Left colon (tissue), 2 donors: Measurements from ENCODE around the gene STON2. TPM values are rescaled to one million over a fixed set of nuclear protein-coding genes. Genes with fewer than 3 reads are reported as not detected.

ENCODE experiments used
- ATAC-seq: fragments of 200-7000 bp; cut with Tn5 transposase; one replicate; pipeline ENCODE4 v1.9.1; 2020; ENCODE audit warnings: mild to moderate bottlenecking, moderate library complexity
- DNase-seq, 2 donors: peaks; one replicate each; pipeline ENCODE4 v3.0.0-alpha.2; 2020
- intact Hi-C, 2 donors: fragments of 100-400 bp; cut with DNase I in 1 of 2; cut with micrococcal nuclease in 1 of 2; formaldehyde crosslinking; loops; one replicate each; pipeline versions ENCODE4 v1.11.2 to v1.14.0; 2022; cut with DNase I, micrococcal nuclease
- total RNA-seq, 2 donors: library from RNA; stranded (reverse); fragmentation: NEBNext Ultra II Directional; extraction: Animal tissue kit (Norgen Biotek cat#: 25700); gene quantifications; one replicate each; pipeline ENCODE4 v1.2.1, GENCODE V29; 2021
- donor health status: DM: no; HTN: no; CAD: no.
- donor health status: DM: yes; HTN: yes; CAD: no.

Gene STON2
- total RNA-seq, 2 donors from 2014 or later: 13.2 to 24.1 TPM

DNA sequence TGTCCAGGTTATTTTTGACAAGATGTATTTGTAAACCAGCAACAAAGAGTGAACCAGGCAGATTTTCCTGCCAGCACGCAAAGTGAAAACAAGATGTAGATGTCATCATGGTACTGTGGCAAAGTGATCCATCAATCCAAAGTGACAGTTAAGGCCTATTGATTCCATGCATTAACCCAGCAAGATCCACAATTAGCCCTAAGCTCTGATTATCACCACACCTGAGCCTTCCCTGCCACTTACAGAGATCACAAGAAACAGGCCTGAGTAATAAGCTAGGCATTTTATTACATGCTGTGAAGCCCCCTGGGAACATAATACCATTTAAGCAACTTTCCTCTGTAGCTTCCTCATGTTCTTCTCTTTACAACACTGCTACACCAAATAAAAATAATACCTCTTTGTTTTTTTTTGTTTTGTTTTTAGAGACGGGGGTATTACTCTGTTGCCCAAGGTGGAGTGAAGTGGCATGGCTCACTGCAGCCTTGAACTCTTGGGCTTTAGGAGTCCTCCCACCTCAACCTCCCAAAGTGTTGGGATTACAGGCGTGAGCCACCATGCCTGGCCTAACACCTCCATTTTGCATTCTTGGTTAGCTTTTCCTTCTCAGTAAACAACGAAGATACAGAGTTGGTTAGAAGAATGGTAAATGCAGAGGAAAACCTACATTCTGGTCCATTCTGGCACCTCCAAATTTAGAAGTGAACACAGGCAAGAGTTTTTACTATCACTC is 85.5 kb downstream of the STON2 start:
- intact Hi-C loops: no loop called here
- DNase-seq (no peak), ATAC-seq (no peak)

DNA sequence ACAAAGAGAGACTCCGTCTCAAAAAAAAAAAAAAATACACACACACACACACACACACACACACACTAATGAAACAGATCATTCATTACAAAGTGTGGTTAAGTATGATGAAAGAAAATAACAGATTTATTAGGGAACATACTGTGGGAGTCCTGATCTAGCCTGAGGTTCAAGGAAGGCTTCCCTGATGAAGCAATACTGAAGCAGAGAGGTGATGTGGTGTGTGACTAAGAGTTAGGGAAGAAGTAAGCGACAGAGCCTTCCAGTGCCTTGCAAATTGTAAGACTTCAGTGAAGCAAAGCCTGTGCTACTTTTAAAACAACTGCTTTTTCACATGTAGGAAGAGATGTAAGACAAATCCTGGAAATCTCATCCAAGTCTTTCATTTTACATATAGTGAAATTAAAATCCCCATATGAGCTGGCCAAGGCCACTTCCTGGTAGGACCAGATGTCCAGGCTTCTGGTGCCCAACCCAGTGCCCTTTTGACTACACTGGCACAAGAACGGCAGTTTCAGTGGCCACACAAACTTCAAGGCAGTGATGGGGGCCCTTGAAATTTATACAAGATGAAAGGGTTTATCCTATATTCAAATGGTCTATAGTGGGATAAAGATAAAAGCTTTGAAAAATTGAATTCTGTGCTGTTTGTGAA is 86.2 kb downstream of the STON2 start:
- DNase-seq (no peak), ATAC-seq (peak; percentile 65)
- intact Hi-C loops: no loop called here

DNA sequence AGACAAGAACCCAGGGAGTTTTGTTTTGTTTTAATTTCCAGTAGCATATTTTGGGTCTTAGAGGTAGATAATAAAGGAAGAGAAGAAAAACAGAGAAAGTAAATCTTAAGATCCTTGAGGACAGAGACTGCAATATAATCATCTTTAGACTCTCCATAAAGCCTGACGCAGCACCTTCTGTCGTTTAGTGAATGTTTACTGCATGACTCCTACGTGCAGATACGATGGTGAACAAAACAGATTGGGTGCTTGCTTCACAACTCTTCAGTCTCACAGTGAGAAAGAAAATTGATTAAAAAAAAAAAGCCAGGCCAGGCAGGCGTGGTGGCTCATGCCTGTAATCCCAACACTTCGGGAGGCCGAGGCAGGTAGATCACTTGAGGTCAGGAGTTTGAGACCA is 86.9 kb downstream of the STON2 start:
- no peak for ATAC-seq
- DNase-seq: no peak
- intact Hi-C loops: no loop called here

- DNase-seq (no peak), ATAC-seq (no peak)
- intact Hi-C loops: no loop called here
These were observed 87.7 kb downstream of the STON2 start for GRCh38 chr14:81312289-81312876.

DNA sequence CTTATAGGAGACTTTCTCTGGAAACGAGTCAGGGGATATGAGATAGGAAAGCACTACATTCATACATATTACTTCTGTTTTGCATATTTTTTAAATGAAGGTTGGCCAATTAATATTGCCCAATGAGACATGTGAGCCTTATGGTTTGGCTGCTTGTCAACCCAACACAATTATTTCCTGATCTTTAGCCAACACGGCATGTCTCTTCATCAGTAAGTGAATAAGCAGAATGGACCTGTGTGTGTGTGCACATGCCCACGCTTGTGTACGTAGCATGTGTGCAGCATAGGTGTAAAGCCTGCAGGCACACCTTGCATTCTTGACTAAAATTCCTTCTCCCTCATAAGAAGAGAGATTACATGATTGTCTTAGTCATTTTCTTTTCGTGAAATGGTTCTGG is 88.3 kb downstream of the STON2 start:
- no peak for DNase-seq
- intact Hi-C loops: no loop called here
- no peak for ATAC-seq

DNA sequence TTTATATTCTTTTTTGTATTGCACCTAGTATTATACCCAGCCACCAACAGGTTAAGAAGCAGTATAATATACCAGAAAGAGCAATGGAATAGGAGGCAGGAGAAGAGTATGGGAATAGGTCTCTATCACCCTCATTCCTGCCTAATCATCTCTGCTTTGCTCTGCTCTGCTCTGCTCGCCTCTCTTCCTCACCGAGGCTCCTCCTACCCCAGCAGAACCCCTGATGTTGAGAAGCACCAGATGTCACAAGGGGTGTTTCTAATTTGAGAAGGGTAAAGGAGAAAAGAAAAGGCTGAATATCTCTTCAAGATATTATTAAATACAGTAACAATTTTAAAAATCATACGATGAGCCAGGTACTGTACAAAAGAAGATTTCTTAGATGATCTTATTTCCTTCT is 89.0 kb downstream of the STON2 start:
- no peak for ATAC-seq
- intact Hi-C loops: no loop called here
- no peak for DNase-seq

DNA sequence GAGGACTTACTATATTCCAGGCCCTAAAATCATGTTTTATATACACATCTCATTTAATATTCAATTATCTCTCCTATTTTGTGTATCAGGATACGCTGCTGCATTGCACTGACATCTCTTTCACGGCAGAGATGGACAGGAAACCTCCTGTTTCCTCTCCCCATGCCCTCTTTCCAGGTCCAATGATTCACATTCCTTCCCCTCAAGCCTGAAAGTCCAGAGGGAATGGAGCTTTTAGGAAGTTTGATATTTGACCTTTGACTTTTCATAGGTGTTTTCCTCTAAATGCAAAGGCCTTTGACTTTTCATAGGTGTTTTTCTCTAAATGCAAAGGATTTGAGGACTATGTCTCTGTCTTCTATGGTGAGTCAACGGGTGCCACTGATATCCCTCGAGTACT is 89.5 kb downstream of the STON2 start:
- intact Hi-C loops: no loop called here
- ATAC-seq (no peak), DNase-seq (no peak)

GRCh38 chr14:81309511-81309910 is 90.6 kb downstream of the STON2 start:
- no peak for ATAC-seq
- intact Hi-C loops: no loop called here
- DNase-seq: no peak

- DNase-seq: no peak
- ATAC-seq: no peak
These were observed 94.4 kb downstream of the STON2 start for GRCh38 chr14:81305743-81306142.

GRCh38 chr14:81305065-81305464 is 95.1 kb downstream of the STON2 start:
- no peak for ATAC-seq
- intact Hi-C loops: no loop called here
- no peak for DNase-seq

More at GRCh38 chr14:81305743-81306142, 94.4 kb downstream of the STON2 start:
- intact Hi-C loops: no loop called here

DNA sequence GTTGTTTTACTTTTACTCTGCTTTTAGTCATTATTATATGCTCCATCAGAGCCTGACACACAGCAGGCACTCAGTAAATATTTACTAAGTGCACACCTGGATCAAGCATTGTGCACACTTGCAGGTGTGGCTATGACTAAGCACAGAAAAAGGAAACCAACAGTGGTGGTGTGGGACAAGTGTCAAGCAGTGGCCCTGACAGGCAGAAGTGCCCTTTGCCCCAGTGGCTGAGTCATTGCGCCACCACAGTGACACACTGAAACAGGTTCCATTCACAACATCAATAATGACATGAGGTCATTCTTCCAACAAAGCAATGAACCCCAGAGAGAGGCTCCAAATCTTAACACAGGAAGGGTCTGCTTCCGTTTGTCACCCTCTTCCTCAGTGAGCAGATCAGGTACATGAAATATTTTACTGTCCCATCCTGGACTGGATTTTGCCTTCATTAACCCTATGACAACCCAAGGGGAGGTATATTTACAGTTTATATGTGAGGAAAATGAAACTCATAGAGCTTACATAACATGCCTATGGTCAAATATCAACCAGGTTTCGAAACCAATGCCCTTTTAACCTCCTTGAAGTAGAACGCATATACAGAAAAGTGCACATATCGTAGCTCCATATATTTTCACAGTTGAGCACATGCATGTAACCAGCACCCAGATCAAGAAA is 96.7 kb downstream of the STON2 start:
- DNase-seq (peak; percentile 86 to 95), ATAC-seq (peak; percentile 99)
- intact Hi-C loops: no loop called here

GRCh38 chr14:81302638-81303037 is 97.5 kb downstream of the STON2 start:
- no peak for ATAC-seq
- intact Hi-C loops: no loop called here
- DNase-seq: no peak

GRCh38 chr14:81301813-81302212 is 98.3 kb downstream of the STON2 start:
- ATAC-seq (no peak), DNase-seq (no peak)
- intact Hi-C loops: no loop called here

GRCh38 chr14:81301371-81301770 is 98.8 kb downstream of the STON2 start:
- ATAC-seq (no peak), DNase-seq (no peak)
- intact Hi-C loops: no loop called here

GRCh38 chr14:81298911-81299310 is 101.2 kb downstream of the STON2 start:
- DNase-seq (no peak), ATAC-seq (no peak)
- intact Hi-C loops: no loop called here

DNA sequence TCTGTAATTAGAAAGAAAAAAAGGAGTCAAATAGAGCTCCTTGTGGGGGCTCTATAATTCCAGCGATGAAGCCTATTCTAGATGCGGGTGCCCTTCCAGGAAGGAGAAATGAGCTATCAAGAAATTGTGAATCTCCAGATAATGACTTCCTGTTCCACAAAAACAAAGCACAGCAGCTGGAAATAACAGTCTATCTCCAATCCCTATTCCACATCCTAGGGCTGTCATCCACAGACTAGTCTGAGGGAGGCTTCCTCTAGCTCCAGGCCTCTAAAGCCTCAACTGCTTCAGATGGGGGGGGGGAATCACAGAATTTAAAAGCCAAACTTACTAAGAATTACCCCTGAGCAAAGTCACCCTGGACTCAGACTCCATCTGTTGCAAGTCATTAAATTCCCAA is 102.0 kb downstream of the STON2 start:
- no peak for ATAC-seq
- DNase-seq: no peak
- intact Hi-C loops: no loop called here

- intact Hi-C loops: no loop called here
- DNase-seq (no peak), ATAC-seq (no peak)
These were observed 103.9 kb downstream of the STON2 start for GRCh38 chr14:81295958-81296923.

DNA sequence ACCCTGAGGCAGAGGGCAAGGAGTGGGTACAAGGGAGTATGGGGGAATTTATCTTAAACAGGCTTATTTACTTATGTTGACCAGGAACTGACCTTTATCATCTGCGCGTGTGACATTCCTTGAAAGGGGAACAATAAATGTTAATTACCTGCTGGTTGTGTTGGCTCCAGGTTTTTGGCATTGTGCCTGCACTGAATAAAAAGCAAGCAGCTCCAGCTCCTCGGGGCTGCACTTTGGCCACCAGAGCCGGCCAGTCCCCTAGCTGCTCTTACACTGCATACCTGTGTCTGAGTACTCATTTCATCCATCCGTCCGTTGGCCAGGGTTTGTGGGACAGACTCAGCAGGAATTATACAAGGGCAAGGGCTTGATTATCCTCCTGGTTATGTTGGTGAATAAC is 110.6 kb downstream of the STON2 start:
- intact Hi-C loops: no loop called here
- peak; percentile 55 for ATAC-seq
- DNase-seq: no peak
